H9 (cell line): Measurements from ENCODE around the gene DSG4. TPM values are rescaled to one million over a fixed set of nuclear protein-coding genes. Genes with fewer than 3 reads are reported as not detected.

Experiments used
- DNase-seq: peaks from one replicate; pipeline ENCODE4 v3.0.0-alpha.2; 2017
- H2AFZ ChIP-seq: one replicate; pipeline ENCODE4 v1.6.1; 2013; ENCODE audit warnings: mild to moderate bottlenecking, low read length, control low read depth, moderate library complexity
- H2AK5ac ChIP-seq: 2 replicates; pipeline ENCODE4 v1.6.1; 2013; ENCODE audit warnings: low read length, control low read depth, mixed read lengths; ENCODE audit not compliant: insufficient read length
- H2BK120ac ChIP-seq: one replicate; pipeline ENCODE4 v1.6.1; 2013; ENCODE audit warnings: low read depth, mild to moderate bottlenecking, low read length, control low read depth, inconsistent platforms; ENCODE audit not compliant: poor library complexity, severe bottlenecking
- H2BK12ac ChIP-seq: 2 replicates; pipeline ENCODE4 v1.6.1; 2013; ENCODE audit warnings: low read length, control low read depth, mixed read lengths, low read depth; ENCODE audit not compliant: insufficient read length
- H2BK15ac ChIP-seq: 2 replicates; pipeline ENCODE4 v1.6.1; 2013; ENCODE audit warnings: low read depth, low read length, control low read depth
- H2BK20ac ChIP-seq: one replicate; pipeline ENCODE4 v1.6.1; 2013; ENCODE audit warnings: low read depth, mild to moderate bottlenecking, low read length, control low read depth, inconsistent platforms; ENCODE audit not compliant: poor library complexity, severe bottlenecking
- H2BK5ac ChIP-seq: 2 replicates; pipeline ENCODE4 v1.6.1; 2013; ENCODE audit warnings: low read length, control low read depth, mixed read lengths; ENCODE audit not compliant: insufficient read length
- H3K14ac ChIP-seq: 2 replicates; pipeline ENCODE4 v1.6.1; 2013; ENCODE audit warnings: low read length, control low read depth; ENCODE audit not compliant: insufficient read depth
- H3K18ac ChIP-seq: 2 replicates; pipeline ENCODE4 v1.6.1; 2013; ENCODE audit warnings: low read depth, mild to moderate bottlenecking, mixed read lengths, low read length, control low read depth; ENCODE audit not compliant: insufficient read length
- H3K23ac ChIP-seq: 2 replicates; pipeline ENCODE4 v1.6.1; 2013; ENCODE audit warnings: low read length, control low read depth, mixed read lengths, low read depth; ENCODE audit not compliant: insufficient read length
- H3K23me2 ChIP-seq: 2 replicates; pipeline ENCODE4 v1.6.1; 2013; ENCODE audit warnings: low read depth, mild to moderate bottlenecking, mixed read lengths, low read length, control low read depth; ENCODE audit not compliant: insufficient read length, poor library complexity, severe bottlenecking
- H3K27ac ChIP-seq: 2 replicates; pipeline ENCODE4 v1.5.1; 2013; ENCODE audit warnings: low read length, control low read depth, mixed read lengths, low read depth; ENCODE audit not compliant: insufficient read length
- H3K27me3 ChIP-seq: 2 replicates; pipeline ENCODE4 v1.6.1; 2013; ENCODE audit warnings: low read length, control low read depth, inconsistent platforms; ENCODE audit not compliant: insufficient read depth
- H3K4ac ChIP-seq: 2 replicates; pipeline ENCODE4 v1.6.1; 2013; ENCODE audit warnings: low read depth, mild to moderate bottlenecking, control low read depth, inconsistent platforms, low read length, moderate library complexity
- H3K4me1 ChIP-seq: 2 replicates; pipeline ENCODE4 v1.6.1; 2013; ENCODE audit warnings: low read length, control low read depth, inconsistent platforms; ENCODE audit not compliant: insufficient read depth
- H3K4me2 ChIP-seq: 2 replicates; pipeline ENCODE4 v1.6.1; 2013; ENCODE audit warnings: low read length, control low read depth, mixed read lengths; ENCODE audit not compliant: insufficient read length, insufficient read depth
- H3K56ac ChIP-seq: 2 replicates; pipeline ENCODE4 v1.6.1; 2013; ENCODE audit warnings: low read depth, mild to moderate bottlenecking, mixed read lengths, low read length, control low read depth; ENCODE audit not compliant: insufficient read length
- H3K79me1 ChIP-seq: 2 replicates; pipeline ENCODE4 v1.6.1; 2013; ENCODE audit warnings: low read depth, mild to moderate bottlenecking, moderate library complexity, low read length, control low read depth, inconsistent platforms; ENCODE audit not compliant: insufficient read depth, poor library complexity, severe bottlenecking
- H3K79me2 ChIP-seq: 2 replicates; pipeline ENCODE4 v1.6.1; 2013; ENCODE audit warnings: low read length, control low read depth, inconsistent platforms; ENCODE audit not compliant: insufficient read depth
- H3K9ac ChIP-seq: 2 replicates; pipeline ENCODE4 v1.6.1; 2013; ENCODE audit warnings: low read length, control low read depth, mixed read lengths; ENCODE audit not compliant: insufficient read length; ENCODE audit errors: extremely low read depth
- H3K9me3 ChIP-seq: one replicate; pipeline ENCODE4 v1.6.1; 2013; ENCODE audit warnings: low read depth, low read length, inconsistent platforms; ENCODE audit not compliant: control insufficient read depth
- H3T11ph ChIP-seq: one replicate; pipeline ENCODE4 v1.6.1; 2013; ENCODE audit warnings: mild to moderate bottlenecking, low read length, control low read depth, inconsistent platforms
- H4K20me1 ChIP-seq: one replicate; pipeline ENCODE4 v1.6.1; 2013; ENCODE audit not compliant: control insufficient read depth, insufficient read length, insufficient read depth
- H4K5ac ChIP-seq: 2 replicates; pipeline ENCODE4 v1.6.1; 2013; ENCODE audit warnings: low read depth, mild to moderate bottlenecking, mixed read lengths, low read length, control low read depth; ENCODE audit not compliant: insufficient read length
- H4K8ac ChIP-seq: replicated peaks from 2 replicates; pipeline ENCODE4 v1.6.1; 2013; ENCODE audit warnings: low read length, control low read depth, mixed read lengths, low read depth; ENCODE audit not compliant: insufficient read length
- H4K91ac ChIP-seq: 2 replicates; pipeline ENCODE4 v1.6.1; 2013; ENCODE audit warnings: low read depth, mild to moderate bottlenecking, moderate library complexity, mixed read lengths, low read length, control low read depth; ENCODE audit not compliant: insufficient read length
- H3K27ac Mint-ChIP-seq, 3 experiments: 2 replicates in 2 of 3; 3 replicates in 1 of 3; pipeline ENCODE4 v1.8.0; 2020 to 2021; ENCODE audit warnings: mixed read lengths in 3 of 3, mild to moderate bottlenecking in 1 of 3, moderate library complexity in 1 of 3
- H3K27me3 Mint-ChIP-seq: 2 replicates; pipeline ENCODE4 v1.8.0; 2021; ENCODE audit warnings: low read depth, mild to moderate bottlenecking, moderate library complexity, mixed read lengths
- H3K36me3 Mint-ChIP-seq, 3 experiments: 2 replicates in 2 of 3; 3 replicates in 1 of 3; pipeline ENCODE4 v1.8.0; 2020 to 2021; ENCODE audit warnings: low read depth in 3 of 3, mixed read lengths in 3 of 3; ENCODE audit not compliant: insufficient read depth in 1 of 3
- H3K4me1 Mint-ChIP-seq, 2 experiments: 2 replicates each; pipeline ENCODE4 v1.8.0; 2020; ENCODE audit warnings: mixed read lengths in 2 of 2
- H3K4me3 Mint-ChIP-seq, 2 experiments: 2 replicates in 1 of 2; 3 replicates in 1 of 2; pipeline ENCODE4 v1.8.0; 2020 to 2021; ENCODE audit warnings: mild to moderate bottlenecking in 2 of 2, mixed read lengths in 2 of 2, moderate library complexity in 1 of 2
- H3K9me3 Mint-ChIP-seq, 2 experiments: 2 replicates in 1 of 2; 3 replicates in 1 of 2; pipeline ENCODE4 v1.8.0; 2020; ENCODE audit warnings: mild to moderate bottlenecking in 2 of 2, mixed read lengths in 2 of 2, moderate library complexity in 1 of 2
- total RNA-seq: library from RNA; stranded (reverse); gene quantifications from 2 replicates; pipeline ENCODE4 v1.2.1, GENCODE V29; 2021
- TF ChIP-seq, protein P1 (sequence below): fragments of 200-600 bp; sonication (generic); conservative IDR thresholded peaks from 3 replicates; pipeline ENCODE4 v1.8.0; 2021; ENCODE audit warnings: antibody characterized with exemption, mild to moderate bottlenecking

The DSG4 gene
- total RNA-seq, 1 experiment from 2014 or later: not detected

DNA sequence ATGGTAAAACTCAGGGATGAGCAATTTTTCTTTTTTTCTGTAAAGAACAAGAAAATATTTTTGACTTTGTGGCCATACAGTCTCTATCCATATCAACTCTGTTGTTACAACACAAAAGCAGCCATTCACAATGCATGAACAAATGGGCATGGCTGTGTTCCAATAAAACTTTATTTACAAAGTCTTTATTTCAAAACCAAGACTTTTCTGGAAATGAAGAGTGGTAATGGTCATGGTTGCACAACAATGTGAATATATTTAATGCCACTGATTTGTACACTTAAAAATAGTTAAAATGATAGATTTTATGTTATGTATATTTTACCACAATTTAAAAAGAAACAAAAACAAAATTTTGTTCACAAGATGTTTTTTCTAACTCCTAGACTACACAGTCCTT lies 69.3 kb downstream of the DSG4 start:
- no peak overlapping the region for H4K91ac ChIP-seq
- TF ChIP-seq, protein P1, sequence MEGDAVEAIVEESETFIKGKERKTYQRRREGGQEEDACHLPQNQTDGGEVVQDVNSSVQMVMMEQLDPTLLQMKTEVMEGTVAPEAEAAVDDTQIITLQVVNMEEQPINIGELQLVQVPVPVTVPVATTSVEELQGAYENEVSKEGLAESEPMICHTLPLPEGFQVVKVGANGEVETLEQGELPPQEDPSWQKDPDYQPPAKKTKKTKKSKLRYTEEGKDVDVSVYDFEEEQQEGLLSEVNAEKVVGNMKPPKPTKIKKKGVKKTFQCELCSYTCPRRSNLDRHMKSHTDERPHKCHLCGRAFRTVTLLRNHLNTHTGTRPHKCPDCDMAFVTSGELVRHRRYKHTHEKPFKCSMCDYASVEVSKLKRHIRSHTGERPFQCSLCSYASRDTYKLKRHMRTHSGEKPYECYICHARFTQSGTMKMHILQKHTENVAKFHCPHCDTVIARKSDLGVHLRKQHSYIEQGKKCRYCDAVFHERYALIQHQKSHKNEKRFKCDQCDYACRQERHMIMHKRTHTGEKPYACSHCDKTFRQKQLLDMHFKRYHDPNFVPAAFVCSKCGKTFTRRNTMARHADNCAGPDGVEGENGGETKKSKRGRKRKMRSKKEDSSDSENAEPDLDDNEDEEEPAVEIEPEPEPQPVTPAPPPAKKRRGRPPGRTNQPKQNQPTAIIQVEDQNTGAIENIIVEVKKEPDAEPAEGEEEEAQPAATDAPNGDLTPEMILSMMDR: no peak
- H3K23me2 ChIP-seq: no peaks in the 10 kb centered on the region
- no peaks in the 10 kb centered on the region for H3K27me3 ChIP-seq
- H2BK120ac ChIP-seq: no peak overlapping the region
- H3K27ac ChIP-seq: no peak overlapping the region
- H2AFZ ChIP-seq: no peak overlapping the region
- no peak for DNase-seq
- Mint-ChIP-seq H3K4me1 (peaks cover 0 to 4% of the 10 kb centered on the region in 2 experiments; a peak in 1 of 4 replicates), H3K9me3 (no peaks in the 10 kb centered on the region), H3K4me3 (no peak overlapping the region), H3K36me3 (no peaks in the 10 kb centered on the region), H3K27ac (no peak overlapping the region), H3K27me3 (no peaks in the 10 kb centered on the region)
- H3K23ac ChIP-seq: no peak overlapping the region
- H3K79me2 ChIP-seq: no peaks in the 10 kb centered on the region
- no peak overlapping the region for H2BK15ac ChIP-seq
- H3K9me3 ChIP-seq: no peaks in the 10 kb centered on the region
- no peak overlapping the region for H2BK5ac ChIP-seq
- H2BK12ac ChIP-seq: no peak overlapping the region
- H3K79me1 ChIP-seq: no peaks in the 10 kb centered on the region
- H3K18ac ChIP-seq: no peak overlapping the region
- H4K20me1 ChIP-seq: no peaks in the 10 kb centered on the region
- no peak overlapping the region for H4K5ac ChIP-seq
- H3K4ac ChIP-seq: no peak overlapping the region
- H3K56ac ChIP-seq: no peak overlapping the region
- no peak overlapping the region for H3K14ac ChIP-seq
- no peak overlapping the region for H3T11ph ChIP-seq
- no peak overlapping the region for H4K8ac ChIP-seq
- no peak overlapping the region for H2BK20ac ChIP-seq
- no peak overlapping the region for H3K4me2 ChIP-seq
- no peak overlapping the region for H3K9ac ChIP-seq
- H2AK5ac ChIP-seq: no peak overlapping the region
- H3K4me1 ChIP-seq: no peaks in the 10 kb centered on the region
